T-helper 2 cell treated with Interferon-gamma antibody and Interleukin-4, amounts not matched to agents 100 ng/mL and 5 ng/mL, for 36 hours (primary cell): ENCODE results near the gene TEX261. TPM values are rescaled to one million over a fixed set of nuclear protein-coding genes. Genes with fewer than 3 reads are reported as not detected.

Experiments
- intact Hi-C: fragments of 100-400 bp; cut with micrococcal nuclease; formaldehyde crosslinking; loops from one replicate; pipeline ENCODE4 v1.15.1; 2023
- total RNA-seq: library from RNA; stranded (reverse); gene quantifications from 2 replicates; pipeline ENCODE4 v1.2.3, GENCODE V29; 2022

The TEX261 gene
- total RNA-seq, 1 donor from 2014 or later, result 49.5 TPM

GRCh38 chr2:70939001-70939838, 55.5 kb downstream of the TEX261 start:
- intact Hi-C loops, result no loop called here

DNA sequence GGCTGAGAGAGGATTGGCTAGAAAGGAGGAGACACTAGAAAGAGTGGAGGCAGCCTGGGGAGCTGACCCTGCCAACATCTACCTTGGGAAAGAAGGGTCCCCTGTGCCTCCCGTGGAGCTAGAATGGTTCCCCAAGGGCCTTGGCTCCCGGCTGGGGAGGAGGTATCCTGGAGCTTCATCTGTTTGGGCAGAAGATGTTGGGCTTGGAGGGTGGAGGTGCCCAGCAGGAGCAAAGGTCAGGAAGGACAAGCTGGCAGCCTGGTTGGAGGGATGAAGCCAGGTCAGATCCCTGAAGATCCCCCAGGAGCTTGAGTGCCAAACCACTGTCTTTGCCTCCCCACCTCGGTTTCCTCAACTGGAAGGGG, 56.1 kb downstream of the TEX261 start:
- intact Hi-C loops, result no loop called here

DNA sequence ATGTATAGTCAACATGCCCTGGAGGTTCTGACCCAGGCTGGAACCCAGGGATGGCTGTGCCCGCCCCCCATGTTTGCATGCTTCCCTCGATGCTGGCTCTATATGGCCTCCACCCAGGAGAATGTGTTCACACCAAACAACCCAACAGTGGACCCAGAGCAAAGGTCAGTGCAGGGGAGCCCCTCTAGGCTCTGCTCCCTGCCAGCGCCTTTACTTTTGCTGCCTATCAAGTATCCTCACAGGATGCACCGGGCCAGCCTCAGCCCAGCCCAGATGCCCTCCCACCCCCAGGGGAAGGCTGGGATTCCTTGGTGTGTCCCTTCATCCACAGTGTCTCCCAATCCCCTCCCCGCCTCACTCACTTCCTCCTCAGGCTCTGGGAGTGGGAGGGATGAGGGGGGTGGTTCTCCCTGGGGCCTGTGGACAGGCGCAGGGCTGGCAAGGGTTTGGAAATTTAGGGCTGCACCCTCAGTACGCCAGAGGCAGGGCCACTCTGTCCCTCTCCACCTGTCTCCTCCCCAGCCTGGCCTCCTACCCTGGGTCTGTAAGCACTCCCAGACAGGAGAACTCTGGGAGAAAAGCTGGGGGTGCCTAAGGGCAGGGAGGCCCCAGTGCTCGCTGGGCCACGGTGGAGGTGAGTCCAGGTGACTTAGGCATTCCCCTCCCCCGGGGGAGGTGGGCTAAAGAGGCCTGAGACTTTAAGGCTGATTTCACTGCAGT, 56.6 kb downstream of the TEX261 start:
- intact Hi-C loops, result no loop called here

DNA sequence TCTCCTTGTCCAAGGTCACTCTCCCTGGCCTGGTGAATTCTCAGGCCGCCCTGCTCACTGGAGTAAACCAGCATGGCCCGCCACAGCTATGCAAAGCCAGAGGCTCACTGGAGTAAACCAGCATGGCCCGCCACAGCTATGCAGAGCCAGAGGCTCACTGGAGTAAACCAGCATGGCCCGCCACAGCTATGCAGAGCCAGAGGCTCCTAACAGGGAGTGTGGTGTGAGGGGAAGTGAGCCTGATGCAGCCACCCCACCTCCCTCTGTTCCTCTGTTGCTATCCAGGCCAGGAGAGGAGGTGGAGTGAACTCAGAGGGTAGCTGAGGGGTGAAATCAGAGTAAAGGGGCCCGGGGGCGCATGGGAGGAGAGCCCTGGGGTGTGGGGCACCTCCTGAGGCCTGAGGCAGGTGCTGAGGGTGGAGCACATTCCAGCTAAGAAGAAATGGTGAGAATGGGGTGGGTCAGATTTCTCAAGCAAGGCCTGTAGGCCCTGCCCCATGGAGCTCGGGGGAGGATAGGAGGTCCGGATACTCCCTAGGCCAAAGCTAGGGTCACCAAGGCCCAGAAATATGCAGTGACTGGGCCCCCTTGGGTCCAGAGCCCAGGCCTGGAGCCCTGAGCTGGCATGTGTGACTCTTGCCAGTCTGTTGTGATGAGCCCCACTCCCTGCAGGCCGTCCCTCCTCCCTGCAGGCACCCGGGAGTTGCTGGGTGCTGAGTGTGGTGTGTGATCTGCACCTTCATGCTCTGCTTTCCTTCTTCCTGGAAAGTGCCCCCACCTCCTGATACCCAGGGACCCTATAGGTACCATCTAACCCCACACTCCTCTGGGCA, 57.5 kb downstream of the TEX261 start:
- intact Hi-C loops, result no loop called here

- intact Hi-C loops, result no loop called here
These were observed 58.3 kb downstream of the TEX261 start for GRCh38 chr2:70936165-70936978.

Other genes starting within 250 kb of the TEX261 start
- 3.4 and 4.0 TPM in 2 replicates for gene ADD2, start 226.7 kb downstream of the TEX261 start, total RNA-seq
- gene FIGLA, start 204.2 kb downstream of the TEX261 start, total RNA-seq, result not detected in 2 replicates
- gene CLEC4F, start 174.3 kb downstream of the TEX261 start, total RNA-seq, result not detected in 2 replicates
- gene CD207, start 159.1 kb downstream of the TEX261 start, total RNA-seq, result not detected in 2 replicates
- gene VAX2, start 94.3 kb downstream of the TEX261 start, total RNA-seq, result not detected in 2 replicates
- gene ATP6V1B1, start 59.0 kb downstream of the TEX261 start, total RNA-seq, result not detected in 2 replicates
- not detected in 2 replicates for gene ANKRD53, start 16.2 kb downstream of the TEX261 start, total RNA-seq
- gene NAGK, start 73.8 kb upstream of the TEX261 start, total RNA-seq, result 70.8 and 84.7 TPM in 2 replicates
- gene MCEE, start 135.4 kb upstream of the TEX261 start, total RNA-seq, result 16.7 and 20.1 TPM in 2 replicates
- 39.6 and 43.1 TPM in 2 replicates for gene MPHOSPH10, start 135.8 kb upstream of the TEX261 start, total RNA-seq
- 0.82 and 0.89 TPM in 2 replicates for gene PAIP2B, start 232.2 kb upstream of the TEX261 start, total RNA-seq